ENCODE data around the gene TSPYL1.

DNA sequence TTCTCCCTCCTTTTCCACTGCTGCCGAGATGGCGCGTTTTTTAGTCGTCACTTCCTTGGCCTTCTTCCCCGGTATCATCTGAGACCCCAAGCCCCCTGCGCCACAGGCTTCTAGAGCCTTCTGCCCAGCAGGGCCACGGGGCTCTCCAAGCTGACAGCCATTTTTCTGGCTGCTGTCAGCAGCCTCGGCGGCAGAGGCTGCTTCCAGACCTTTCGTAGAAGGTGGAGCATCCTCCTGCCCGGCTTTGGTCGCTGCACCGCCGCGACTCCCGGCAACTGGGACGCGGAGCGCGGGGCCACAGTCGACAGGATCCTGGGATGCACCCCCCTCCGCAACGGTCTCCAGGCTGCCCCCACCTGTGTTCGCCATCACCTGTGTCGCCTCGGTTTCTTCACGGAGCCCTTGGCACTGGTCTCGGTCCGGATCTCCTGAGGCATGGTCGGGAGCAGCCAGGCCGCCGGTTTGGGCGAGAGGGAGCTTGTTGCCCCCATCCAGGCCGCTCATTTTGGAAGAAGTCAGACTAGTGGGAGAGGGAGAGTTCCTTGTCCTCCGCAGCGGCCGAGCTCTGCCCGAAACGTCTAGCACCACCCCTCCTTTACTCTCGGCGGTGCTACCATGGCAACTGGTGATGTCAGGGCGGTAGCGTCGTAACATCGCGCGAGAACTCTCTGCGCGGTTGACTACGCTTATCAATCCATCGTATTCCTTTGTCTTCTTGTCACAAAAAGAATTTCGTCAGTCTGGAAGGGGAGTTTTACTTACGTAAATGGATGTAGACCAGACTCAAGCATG is 26.0 kb downstream of the TSPYL1 start, which contains the start of gene TSPYL4:
- TF ChIP-seq POLR2A (IDR thresholded peaks at IDR 0.05; ENCODE audit: low read length) (peak; percentile 92), GATA1 (IDR thresholded peaks at IDR 0.05; ENCODE audit: low read depth, low read length) (no peak)

Measured in erythroblast (primary cell).